ENCODE measurements around the gene SCARF2. TPM values are rescaled to one million over a fixed set of nuclear protein-coding genes. Genes with fewer than 3 reads are reported as not detected.
"Not testable (repeated sequence)": the region's sequence is repeated elsewhere in the genome, so short reads cannot be mapped to it uniquely, and the experiment has no call there.

SCARF2 gene
- total and polyA plus RNA-seq, 2 donors from 2014 or later, result 5.0 to 12.3 TPM

GRCh38 chr22:20380486-20380885, 57.1 kb downstream of the SCARF2 start:
- TF ChIP-seq CTCF (IDR thresholded peaks at IDR 0.05; ENCODE audit: borderline replicate concordance, extremely low read depth, insufficient read depth), result no peak
- no peak overlapping the region for H3K9ac ChIP-seq (ENCODE audit: low read length in 3 of 3)
- H3K27me3 ChIP-seq (ENCODE audit: control insufficient read depth, insufficient read depth, low read length), result no peaks in the 10 kb centered on the region
- H3K9me3 ChIP-seq (ENCODE audit: control insufficient read depth in 2 of 3, insufficient read depth in 1 of 3, low read length in 3 of 3), result no peaks in the 10 kb centered on the region
- H3K27ac ChIP-seq (ENCODE audit: low read depth in 2 of 2, low read length in 2 of 2), result no peak overlapping the region
- H3K36me3 ChIP-seq (ENCODE audit: control insufficient read depth in 2 of 3, insufficient read depth in 3 of 3, low read length in 3 of 3), result no peaks in the 10 kb centered on the region
- no peak overlapping the region for H3K4me3 ChIP-seq (ENCODE audit: low read length in 3 of 3)
- FAIRE-seq (no peak), DNase-seq (no peak)
- H3K4me1 ChIP-seq (ENCODE audit: control insufficient read depth in 2 of 3, insufficient read depth in 2 of 3, low read depth in 1 of 3, low read length in 3 of 3), result no peaks in the 10 kb centered on the region
- intact Hi-C loops (cut with DNase I), result no loop called here

- H3K9me3 ChIP-seq (ENCODE audit: control insufficient read depth in 2 of 3, insufficient read depth in 1 of 3, low read length in 3 of 3); H3K4me1 ChIP-seq (ENCODE audit: control insufficient read depth in 2 of 3, insufficient read depth in 2 of 3, low read depth in 1 of 3, low read length in 3 of 3); FAIRE-seq; H3K9ac ChIP-seq (ENCODE audit: low read length in 3 of 3); H3K4me3 ChIP-seq (ENCODE audit: low read length in 3 of 3); H3K27me3 ChIP-seq (ENCODE audit: control insufficient read depth, insufficient read depth, low read length); intact Hi-C loops (cut with DNase I); H3K27ac ChIP-seq (ENCODE audit: low read depth in 2 of 2, low read length in 2 of 2); DNase-seq; H3K36me3 ChIP-seq (ENCODE audit: control insufficient read depth in 2 of 3, insufficient read depth in 3 of 3, low read length in 3 of 3): not testable (repeated sequence)
Measured at GRCh38 chr22:20378684-20379083, 58.9 kb downstream of the SCARF2 start.

GRCh38 chr22:20378110-20378509, 59.5 kb downstream of the SCARF2 start:
- FAIRE-seq, result no peak
- no peaks in the 10 kb centered on the region for H3K4me1 ChIP-seq (ENCODE audit: control insufficient read depth in 2 of 3, insufficient read depth in 2 of 3, low read depth in 1 of 3, low read length in 3 of 3)
- DNase-seq, result no peak
- TF ChIP-seq CTCF (IDR thresholded peaks at IDR 0.05; ENCODE audit: borderline replicate concordance, extremely low read depth, insufficient read depth), result no peak
- H3K9me3 ChIP-seq (ENCODE audit: control insufficient read depth in 2 of 3, insufficient read depth in 1 of 3, low read length in 3 of 3), result no peaks in the 10 kb centered on the region
- intact Hi-C loops (cut with DNase I), result no loop called here
- no peak overlapping the region for H3K4me3 ChIP-seq (ENCODE audit: low read length in 3 of 3)
- no peaks in the 10 kb centered on the region for H3K36me3 ChIP-seq (ENCODE audit: control insufficient read depth in 2 of 3, insufficient read depth in 3 of 3, low read length in 3 of 3)
- H3K9ac ChIP-seq (ENCODE audit: low read length in 3 of 3), result no peak overlapping the region
- H3K27ac ChIP-seq (ENCODE audit: low read depth in 2 of 2, low read length in 2 of 2), result no peak overlapping the region
- H3K27me3 ChIP-seq (ENCODE audit: control insufficient read depth, insufficient read depth, low read length), result no peaks in the 10 kb centered on the region

- DNase-seq; FAIRE-seq; intact Hi-C loops (cut with DNase I): not testable (repeated sequence)
Measured at GRCh38 chr22:20376983-20377382, 60.6 kb downstream of the SCARF2 start.

GRCh38 chr22:20376281-20376680, 61.3 kb downstream of the SCARF2 start:
- H3K36me3 ChIP-seq (ENCODE audit: control insufficient read depth in 2 of 3, insufficient read depth in 3 of 3, low read length in 3 of 3); H3K9ac ChIP-seq (ENCODE audit: low read length in 3 of 3); H3K4me3 ChIP-seq (ENCODE audit: low read length in 3 of 3); intact Hi-C loops (cut with DNase I); FAIRE-seq; H3K4me1 ChIP-seq (ENCODE audit: control insufficient read depth in 2 of 3, insufficient read depth in 2 of 3, low read depth in 1 of 3, low read length in 3 of 3); H3K27me3 ChIP-seq (ENCODE audit: control insufficient read depth, insufficient read depth, low read length); DNase-seq; H3K27ac ChIP-seq (ENCODE audit: low read depth in 2 of 2, low read length in 2 of 2); H3K9me3 ChIP-seq (ENCODE audit: control insufficient read depth in 2 of 3, insufficient read depth in 1 of 3, low read length in 3 of 3): not testable (repeated sequence)

More at GRCh38 chr22:20376983-20377382, 60.6 kb downstream of the SCARF2 start:
- not testable (repeated sequence) for H3K9me3 ChIP-seq (ENCODE audit: control insufficient read depth in 2 of 3, insufficient read depth in 1 of 3, low read length in 3 of 3); H3K27ac ChIP-seq (ENCODE audit: low read depth in 2 of 2, low read length in 2 of 2); H3K4me1 ChIP-seq (ENCODE audit: control insufficient read depth in 2 of 3, insufficient read depth in 2 of 3, low read depth in 1 of 3, low read length in 3 of 3); H3K9ac ChIP-seq (ENCODE audit: low read length in 3 of 3); H3K27me3 ChIP-seq (ENCODE audit: control insufficient read depth, insufficient read depth, low read length); H3K4me3 ChIP-seq (ENCODE audit: low read length in 3 of 3); H3K36me3 ChIP-seq (ENCODE audit: control insufficient read depth in 2 of 3, insufficient read depth in 3 of 3, low read length in 3 of 3)

Other genes starting within 250 kb of the SCARF2 start
- 1.2 TPM for gene RTN4R, start 169.5 kb downstream of the SCARF2 start, total RNA-seq
- 2.5 TPM for gene RTN4R, start 169.5 kb downstream of the SCARF2 start, polyA plus RNA-seq (ENCODE audit: insufficient read depth, low read depth, low replicate concordance)
- gene DGCR6L, start 117.8 kb downstream of the SCARF2 start, total RNA-seq, result 35.3 TPM
- gene DGCR6L, start 117.8 kb downstream of the SCARF2 start, polyA plus RNA-seq (ENCODE audit: insufficient read depth, low read depth, low replicate concordance), result 137 TPM
- 6.5 TPM for gene ZNF74, start 43.7 kb downstream of the SCARF2 start, total RNA-seq
- 3.7 TPM for gene ZNF74, start 43.7 kb downstream of the SCARF2 start, polyA plus RNA-seq (ENCODE audit: insufficient read depth, low read depth, low replicate concordance)
- 22.4 TPM for gene KLHL22, start 58.0 kb upstream of the SCARF2 start, total RNA-seq
- 24.3 TPM for gene KLHL22, start 58.0 kb upstream of the SCARF2 start, polyA plus RNA-seq (ENCODE audit: insufficient read depth, low read depth, low replicate concordance)
- gene MED15, start 69.8 kb upstream of the SCARF2 start, total RNA-seq, result 102 TPM
- gene MED15, start 69.8 kb upstream of the SCARF2 start, polyA plus RNA-seq (ENCODE audit: insufficient read depth, low read depth, low replicate concordance), result 31.7 TPM

Measured in kidney (tissue), 14 donors.